Inflammatory macrophage treated with lipopolysaccharide for 1 hour (primary cell): ENCODE measurements around the gene CCDC13.

Source experiments
- DNase-seq, 2 donors: peaks; one replicate each; pipeline ENCODE4 v3.0.0-alpha.2; 2020 to 2022

CCDC13 gene

GRCh38 chr3:42751609-42752008 is 21.4 kb downstream of the CCDC13 start:
- no peak for DNase-seq

- DNase-seq: no peak
These were observed 22.2 kb downstream of the CCDC13 start for GRCh38 chr3:42750834-42751233.

GRCh38 chr3:42749753-42750231 is 23.3 kb downstream of the CCDC13 start:
- peak; percentile 41 to 72 for DNase-seq

- no peak for DNase-seq
These were observed 23.9 kb downstream of the CCDC13 start for GRCh38 chr3:42749025-42749752.

- DNase-seq: peak; percentile 31 to 36
These were observed 25.5 kb downstream of the CCDC13 start for GRCh38 chr3:42747581-42747980.

- DNase-seq: no peak
These were observed 26.3 kb downstream of the CCDC13 start for GRCh38 chr3:42746455-42747450.

GRCh38 chr3:42745776-42746454 is 27.1 kb downstream of the CCDC13 start:
- DNase-seq: no peak

- DNase-seq: no peak
These were observed 27.7 kb downstream of the CCDC13 start for GRCh38 chr3:42745291-42745745.

- no peak for DNase-seq
These were observed 29.7 kb downstream of the CCDC13 start for GRCh38 chr3:42743204-42743995.

GRCh38 chr3:42742688-42743087 is 30.4 kb downstream of the CCDC13 start:
- no peak for DNase-seq

GRCh38 chr3:42742259-42742658 is 30.8 kb downstream of the CCDC13 start:
- DNase-seq: no peak

GRCh38 chr3:42741796-42742195 is 31.3 kb downstream of the CCDC13 start:
- no peak for DNase-seq

- DNase-seq: peak in 1 of 2 donors; percentile 48
These were observed 33.5 kb downstream of the CCDC13 start for GRCh38 chr3:42739401-42740158.

GRCh38 chr3:42736531-42736930 is 36.5 kb downstream of the CCDC13 start:
- no peak for DNase-seq

- no peak for DNase-seq
These were observed 37.0 kb downstream of the CCDC13 start for GRCh38 chr3:42736081-42736480.

- DNase-seq: no peak
These were observed 37.4 kb downstream of the CCDC13 start for GRCh38 chr3:42735615-42736014.

- no peak for DNase-seq
These were observed 38.0 kb downstream of the CCDC13 start for GRCh38 chr3:42735019-42735418.

GRCh38 chr3:42734263-42734860 is 38.7 kb downstream of the CCDC13 start:
- no peak for DNase-seq

- no peak for DNase-seq
These were observed 39.4 kb downstream of the CCDC13 start for GRCh38 chr3:42733501-42734262.

GRCh38 chr3:42732829-42733459 is 40.1 kb downstream of the CCDC13 start:
- DNase-seq: no peak
